ENCODE results near the gene PDE9A.
"Not testable (repeated sequence)": the region's sequence is repeated elsewhere in the genome, so short reads cannot be mapped to it uniquely, and the experiment has no call there.

Gene PDE9A

GRCh38 chr21:42653231-42654061, at the start of gene PDE9A:
Gene PDE9A, plus strand, starts transcription at chr21:42653621. Its CDS starts 194 bp downstream, at chr21:42653815.
- in situ Hi-C loops (cut with HindIII; ENCODE audit: low sequenced_read_pairs), result no loop called here

- in situ Hi-C loops (cut with HindIII; ENCODE audit: low sequenced_read_pairs), result no loop called here
Measured at GRCh38 chr21:42607102-42607501, 46.3 kb upstream of the PDE9A start.

GRCh38 chr21:42607525-42608102, 45.8 kb upstream of the PDE9A start:
- in situ Hi-C loops (cut with HindIII; ENCODE audit: low sequenced_read_pairs), result no loop called here

GRCh38 chr21:42608446-42608845, 45.0 kb upstream of the PDE9A start:
- in situ Hi-C loops (cut with HindIII; ENCODE audit: low sequenced_read_pairs), result no loop called here

GRCh38 chr21:42609811-42610210, 43.6 kb upstream of the PDE9A start:
- in situ Hi-C loops (cut with HindIII; ENCODE audit: low sequenced_read_pairs), result no loop called here

GRCh38 chr21:42611852-42612251, 41.6 kb upstream of the PDE9A start:
- in situ Hi-C loops (cut with HindIII; ENCODE audit: low sequenced_read_pairs), result no loop called here

- in situ Hi-C loops (cut with HindIII; ENCODE audit: low sequenced_read_pairs), result no loop called here
Measured at GRCh38 chr21:42612390-42612789, 41.0 kb upstream of the PDE9A start.

GRCh38 chr21:42613756-42614155, 39.7 kb upstream of the PDE9A start:
- in situ Hi-C loops (cut with HindIII; ENCODE audit: low sequenced_read_pairs), result no loop called here

GRCh38 chr21:42614396-42614795, 39.0 kb upstream of the PDE9A start:
- in situ Hi-C loops (cut with HindIII; ENCODE audit: low sequenced_read_pairs), result no loop called here

GRCh38 chr21:42614811-42615351, 38.5 kb upstream of the PDE9A start:
- in situ Hi-C loops (cut with HindIII; ENCODE audit: low sequenced_read_pairs), result no loop called here

- in situ Hi-C loops (cut with HindIII; ENCODE audit: low sequenced_read_pairs), result not testable (repeated sequence)
Measured at GRCh38 chr21:42615377-42615776, 38.0 kb upstream of the PDE9A start.

- in situ Hi-C loops (cut with HindIII; ENCODE audit: low sequenced_read_pairs), result no loop called here
Measured at GRCh38 chr21:42615924-42616323, 37.5 kb upstream of the PDE9A start.

GRCh38 chr21:42616446-42616845, 37.0 kb upstream of the PDE9A start:
- in situ Hi-C loops (cut with HindIII; ENCODE audit: low sequenced_read_pairs), result no loop called here

- in situ Hi-C loops (cut with HindIII; ENCODE audit: low sequenced_read_pairs), result no loop called here
Measured at GRCh38 chr21:42616941-42617340, 36.5 kb upstream of the PDE9A start.

GRCh38 chr21:42617486-42617885, 35.9 kb upstream of the PDE9A start:
- in situ Hi-C loops (cut with HindIII; ENCODE audit: low sequenced_read_pairs), result no loop called here

- in situ Hi-C loops (cut with HindIII; ENCODE audit: low sequenced_read_pairs), result no loop called here
Measured at GRCh38 chr21:42618707-42619102, 34.7 kb upstream of the PDE9A start.

- in situ Hi-C loops (cut with HindIII; ENCODE audit: low sequenced_read_pairs), result no loop called here
Measured at GRCh38 chr21:42619166-42619565, 34.3 kb upstream of the PDE9A start.

GRCh38 chr21:42619841-42620240, 33.6 kb upstream of the PDE9A start:
- in situ Hi-C loops (cut with HindIII; ENCODE audit: low sequenced_read_pairs), result no loop called here

GRCh38 chr21:42621166-42621818, 32.1 kb upstream of the PDE9A start:
- in situ Hi-C loops (cut with HindIII; ENCODE audit: low sequenced_read_pairs), result no loop called here

- in situ Hi-C loops (cut with HindIII; ENCODE audit: low sequenced_read_pairs), result no loop called here
Measured at GRCh38 chr21:42621819-42622177, 31.6 kb upstream of the PDE9A start.

- in situ Hi-C loops (cut with HindIII; ENCODE audit: low sequenced_read_pairs), result no loop called here
Measured at GRCh38 chr21:42622284-42622683, 31.1 kb upstream of the PDE9A start.

GRCh38 chr21:42623694-42624093, 29.7 kb upstream of the PDE9A start:
- in situ Hi-C loops (cut with HindIII; ENCODE audit: low sequenced_read_pairs), result no loop called here
